CD4-positive, alpha-beta T cell (primary cell): Measurements from ENCODE around the gene HMMR. TPM values are rescaled to one million over a fixed set of nuclear protein-coding genes. Genes with fewer than 3 reads are reported as not detected.
A peak's percentile ranks its signal among the peaks of the same experiment; 100 is the strongest.

Source experiments
- ATAC-seq: fragments of 200-7000 bp; cut with Tn5 transposase; one replicate; pipeline ENCODE4 v1.10.0; 2022; ENCODE audit warnings: mild to moderate bottlenecking; ENCODE audit not compliant: poor library complexity
- CTCF ChIA-PET: fragments of 350-600 bp; sonication (Branson Sonifier 250); formaldehyde crosslinking; loops from one replicate; lab custom pipeline; 2021; ENCODE audit warnings: antibody characterized with exemption, inconsistent platforms; lab: Charles Lee
- POLR2A ChIA-PET: fragments of 350-600 bp; sonication (Branson Sonifier 250); formaldehyde crosslinking; loops from one replicate; lab custom pipeline; 2021; ENCODE audit warnings: antibody characterized with exemption, inconsistent platforms; lab: Charles Lee
- DNase-seq, 14 experiments: peaks; one replicate each; pipeline ENCODE4 v3.0.0-alpha.2; 2013 to 2020; ENCODE audit warnings: mixed read lengths in 2 of 14
- H3K27ac ChIP-seq, 2 donors: one replicate each; pipeline versions ENCODE4 v1.5.1 to v1.7.0; 2013; ENCODE audit warnings: low read length in 2 of 2, low read depth in 1 of 2, mild to moderate bottlenecking in 1 of 2
- H3K27me3 ChIP-seq, 2 experiments: 1 replicate in 1 of 2; 2 replicates in 1 of 2; pipeline versions ENCODE4 v1.6.1 to v1.7.0; 2013; ENCODE audit warnings: low read length in 2 of 2, control low read depth in 1 of 2, mild to moderate bottlenecking in 1 of 2, moderate library complexity in 1 of 2; ENCODE audit not compliant: insufficient read depth in 2 of 2, control insufficient read depth in 1 of 2
- H3K36me3 ChIP-seq: one replicate; pipeline ENCODE4 v1.6.1; 2013; ENCODE audit warnings: low read length, control low read depth; ENCODE audit not compliant: insufficient read depth
- H3K4me1 ChIP-seq: one replicate; pipeline ENCODE4 v1.6.1; 2013; ENCODE audit warnings: low read length, control low read depth; ENCODE audit not compliant: insufficient read depth
- H3K4me3 ChIP-seq: one replicate; pipeline ENCODE4 v1.5.1; 2013; ENCODE audit warnings: mild to moderate bottlenecking, low read length, moderate library complexity
- H3K9me3 ChIP-seq, 2 experiments: 1 replicate in 1 of 2; 2 replicates in 1 of 2; pipeline versions ENCODE4 v1.6.1 to v1.7.0; 2013; ENCODE audit warnings: low read length in 2 of 2, mild to moderate bottlenecking in 2 of 2, control low read depth in 1 of 2, moderate library complexity in 1 of 2; ENCODE audit not compliant: control insufficient read depth in 1 of 2, insufficient read depth in 1 of 2
- H3K27ac Mint-ChIP-seq: one replicate; pipeline ENCODE4 v1.8.0; 2020; ENCODE audit warnings: mixed read lengths
- H3K27me3 Mint-ChIP-seq: one replicate; pipeline ENCODE4 v1.8.0; 2021; ENCODE audit warnings: mixed read lengths
- H3K36me3 Mint-ChIP-seq: one replicate; pipeline ENCODE4 v1.8.0; 2021; ENCODE audit warnings: low read depth, mixed read lengths
- H3K4me1 Mint-ChIP-seq: one replicate; pipeline ENCODE4 v1.8.0; 2021; ENCODE audit warnings: low read depth, mixed read lengths
- H3K4me3 Mint-ChIP-seq: one replicate; pipeline ENCODE4 v1.8.0; 2020; ENCODE audit warnings: mild to moderate bottlenecking, mixed read lengths
- H3K9me3 Mint-ChIP-seq: one replicate; pipeline ENCODE4 v1.8.0; 2020; ENCODE audit warnings: mixed read lengths
- intact Hi-C, 2 experiments: fragments of 100-400 bp; cut with DNase I in 1 of 2; cut with micrococcal nuclease in 1 of 2; formaldehyde crosslinking; loops; one replicate each; pipeline versions ENCODE4 v1.15.1 to v1.9.0; 2023 to 2025; cut with DNase I, micrococcal nuclease
- total RNA-seq, 174 experiments: library from RNA in 2 of 174; stranded (reverse) in 2 of 174; gene quantifications; one replicate each; pipeline ENCODE4 v1.2.3 and lab custom pipeline; 2021 to 2026
- TF ChIP-seq, protein P1 (sequence below): fragments of 200-600 bp; IDR thresholded peaks from one replicate; pipeline ENCODE4 v1.8.0; 2022; ENCODE audit warnings: antibody characterized with exemption, mild to moderate bottlenecking

HMMR gene
- total RNA-seq, 2 experiments from 2014 or later, result 0.42 to 0.74 TPM

DNA sequence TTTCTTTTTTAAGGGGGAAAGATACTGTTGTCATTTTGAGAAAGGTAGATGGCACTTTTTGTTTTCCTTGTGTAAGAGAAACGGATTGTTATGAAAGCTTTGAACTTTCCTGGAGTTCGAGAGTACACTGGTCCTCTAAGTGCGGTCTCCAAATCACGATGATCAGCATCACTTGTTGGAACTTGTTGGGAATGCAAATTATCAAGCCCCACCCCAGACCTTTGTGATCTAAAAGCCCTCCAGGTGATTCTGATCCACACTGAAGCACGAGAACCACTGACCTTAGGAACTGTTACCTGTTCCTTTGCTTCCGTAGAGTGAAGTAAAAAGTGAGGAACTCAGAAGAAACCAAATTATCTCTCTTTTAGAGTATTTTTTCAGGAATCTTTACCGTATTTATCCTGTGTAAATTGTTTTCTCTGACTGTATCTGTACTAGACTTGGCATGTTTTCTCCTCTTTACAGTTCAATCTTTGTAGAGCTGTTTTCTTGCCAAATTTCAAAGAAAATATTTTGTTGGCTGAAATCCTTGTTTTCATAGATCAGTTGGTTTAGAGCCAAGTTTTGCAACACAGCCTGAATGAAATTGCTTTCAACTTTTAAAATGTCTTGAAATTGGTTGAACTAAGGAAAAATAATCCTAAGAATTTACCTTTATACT, 49.0 kb downstream of the HMMR start:
- POLR2A ChIA-PET, result interaction anchor here (0.9 to 11.3 kb wide), 2 partner anchors 25 to 49 kb away, joined by 3 to 343 read pairs; partner anchors contain the start of genes HMMR and NUDCD2
- TF ChIP-seq, protein P1, sequence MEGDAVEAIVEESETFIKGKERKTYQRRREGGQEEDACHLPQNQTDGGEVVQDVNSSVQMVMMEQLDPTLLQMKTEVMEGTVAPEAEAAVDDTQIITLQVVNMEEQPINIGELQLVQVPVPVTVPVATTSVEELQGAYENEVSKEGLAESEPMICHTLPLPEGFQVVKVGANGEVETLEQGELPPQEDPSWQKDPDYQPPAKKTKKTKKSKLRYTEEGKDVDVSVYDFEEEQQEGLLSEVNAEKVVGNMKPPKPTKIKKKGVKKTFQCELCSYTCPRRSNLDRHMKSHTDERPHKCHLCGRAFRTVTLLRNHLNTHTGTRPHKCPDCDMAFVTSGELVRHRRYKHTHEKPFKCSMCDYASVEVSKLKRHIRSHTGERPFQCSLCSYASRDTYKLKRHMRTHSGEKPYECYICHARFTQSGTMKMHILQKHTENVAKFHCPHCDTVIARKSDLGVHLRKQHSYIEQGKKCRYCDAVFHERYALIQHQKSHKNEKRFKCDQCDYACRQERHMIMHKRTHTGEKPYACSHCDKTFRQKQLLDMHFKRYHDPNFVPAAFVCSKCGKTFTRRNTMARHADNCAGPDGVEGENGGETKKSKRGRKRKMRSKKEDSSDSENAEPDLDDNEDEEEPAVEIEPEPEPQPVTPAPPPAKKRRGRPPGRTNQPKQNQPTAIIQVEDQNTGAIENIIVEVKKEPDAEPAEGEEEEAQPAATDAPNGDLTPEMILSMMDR, result no peak
- Histone ChIP-seq H3K27ac (peak overlapping the region; percentile 92 to 93), H3K4me3 (peak overlapping the region; percentile 78), H3K9me3 (no peaks in the 10 kb centered on the region), H3K36me3 (peaks cover 28% of the 10 kb centered on the region), H3K27me3 (no peaks in the 10 kb centered on the region), H3K4me1 (peaks cover 33% of the 10 kb centered on the region)
- DNase-seq, result peak in 3 of 14 experiments; percentile 16 to 40 (median 29)
- CTCF ChIA-PET, result interaction anchor here (1.7 kb wide), 1 partner anchor 51 kb away, joined by 4 read pairs; no protein-coding TSS in a partner anchor
- ATAC-seq, result no peak
- H3K9me3 Mint-ChIP-seq, result no peaks in the 10 kb centered on the region
- peak overlapping the region; percentile 99 for H3K27ac Mint-ChIP-seq
- peaks cover 72% of the 10 kb centered on the region for H3K4me1 Mint-ChIP-seq
- intact Hi-C loops, result no loop called here
- H3K27me3 Mint-ChIP-seq, result no peaks in the 10 kb centered on the region
- H3K4me3 Mint-ChIP-seq, result peak overlapping the region; percentile 98
- H3K36me3 Mint-ChIP-seq, result peaks cover 72% of the 10 kb centered on the region

DNA sequence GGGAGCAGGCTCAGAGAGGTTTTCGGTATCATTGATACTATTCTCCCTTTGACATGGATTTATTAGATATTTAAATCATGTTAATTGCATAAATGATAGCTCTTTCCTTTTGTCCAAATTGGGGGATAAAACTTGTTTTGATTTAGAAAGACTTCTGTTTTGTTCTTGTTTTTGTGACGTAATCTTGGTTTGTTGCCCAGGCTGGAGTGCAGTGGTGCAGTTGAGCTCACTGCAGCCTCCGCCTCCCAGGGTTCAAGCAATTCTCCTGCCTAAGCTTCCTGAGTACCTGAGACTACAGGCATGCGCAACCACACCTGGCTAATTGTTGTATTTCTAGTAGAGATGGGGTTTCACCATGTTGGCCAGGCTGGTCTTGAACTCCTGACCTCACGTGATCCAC, 52.1 kb downstream of the HMMR start:
- intact Hi-C loops, result no loop called here
- no peak for DNase-seq
- Mint-ChIP-seq H3K4me3 (no peak overlapping the region), H3K9me3 (no peaks in the 10 kb centered on the region), H3K27me3 (no peaks in the 10 kb centered on the region), H3K27ac (peak overlapping the region; percentile 99), H3K36me3 (peaks cover 81% of the 10 kb centered on the region), H3K4me1 (peaks cover 80% of the 10 kb centered on the region)
- Histone ChIP-seq H3K4me1 (peaks cover 33% of the 10 kb centered on the region), H3K36me3 (peaks cover 59% of the 10 kb centered on the region), H3K27ac (no peak overlapping the region), H3K27me3 (no peaks in the 10 kb centered on the region), H3K4me3 (no peak overlapping the region), H3K9me3 (no peaks in the 10 kb centered on the region)
- POLR2A ChIA-PET, result interaction anchor here (11.3 kb wide), 1 partner anchor 52 kb away, joined by 343 read pairs; the partner anchor contains the start of genes HMMR and NUDCD2
- CTCF ChIA-PET, result interaction anchor here (0.7 kb wide), 1 partner anchor 17 kb away, joined by 3 read pairs; no protein-coding TSS in a partner anchor
- no peak for ATAC-seq
- TF ChIP-seq, protein P1, result no peak

DNA sequence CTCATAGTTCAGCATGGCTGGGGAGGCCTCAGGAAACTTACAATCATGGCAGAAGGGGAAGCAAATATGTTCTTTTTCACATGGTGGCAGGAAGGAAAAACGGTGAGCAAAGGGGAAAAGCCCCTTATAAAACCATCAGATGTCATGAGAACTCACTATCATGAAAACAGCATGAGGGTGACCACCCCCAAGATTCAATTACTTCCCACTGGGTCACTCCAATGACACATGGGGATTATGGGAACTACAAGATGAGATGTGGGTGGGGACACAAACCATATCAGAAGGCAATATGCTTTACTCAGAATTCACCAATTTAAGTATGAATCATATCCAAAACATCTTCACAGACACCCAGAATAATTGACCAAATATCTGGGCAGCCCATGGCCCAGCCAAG, 64.7 kb downstream of the HMMR start:
- Histone ChIP-seq H3K36me3 (peaks cover 6% of the 10 kb centered on the region), H3K27ac (no peak overlapping the region), H3K9me3 (no peaks in the 10 kb centered on the region), H3K4me1 (no peaks in the 10 kb centered on the region), H3K4me3 (no peak overlapping the region), H3K27me3 (no peaks in the 10 kb centered on the region)
- H3K4me3 Mint-ChIP-seq, result no peak overlapping the region
- intact Hi-C loops, result no loop called here
- TF ChIP-seq, protein P1, result no peak
- ChIA-PET CTCF (no interaction called here), POLR2A (no interaction called here)
- H3K9me3 Mint-ChIP-seq, result peaks cover 4% of the 10 kb centered on the region
- no peaks in the 10 kb centered on the region for H3K4me1 Mint-ChIP-seq
- DNase-seq (no peak), ATAC-seq (no peak)
- no peaks in the 10 kb centered on the region for H3K27me3 Mint-ChIP-seq
- H3K27ac Mint-ChIP-seq, result no peak overlapping the region
- H3K36me3 Mint-ChIP-seq, result peaks cover 17% of the 10 kb centered on the region
